Astrocyte (in vitro differentiated cells and primary cell): ENCODE data around the gene RNASE12.
"Not testable (repeated sequence)": the region's sequence is repeated elsewhere in the genome, so short reads cannot be mapped to it uniquely, and the experiment has no call there.

Experiments
- EZH2 ChIP-seq: IDR thresholded peaks from 2 replicates; pipeline ENCODE4 v1.6.1; 2012; ENCODE audit warnings: mild to moderate bottlenecking, low read length, inconsistent platforms; ENCODE audit not compliant: insufficient read depth
- TF ChIP-seq, protein P1 (sequence below): IDR thresholded peaks from 2 replicates; pipeline ENCODE4 v1.5.1; 2011; ENCODE audit warnings: low read depth, mild to moderate bottlenecking, inconsistent platforms, low read length, moderate library complexity; ENCODE audit not compliant: insufficient read depth

DNA sequence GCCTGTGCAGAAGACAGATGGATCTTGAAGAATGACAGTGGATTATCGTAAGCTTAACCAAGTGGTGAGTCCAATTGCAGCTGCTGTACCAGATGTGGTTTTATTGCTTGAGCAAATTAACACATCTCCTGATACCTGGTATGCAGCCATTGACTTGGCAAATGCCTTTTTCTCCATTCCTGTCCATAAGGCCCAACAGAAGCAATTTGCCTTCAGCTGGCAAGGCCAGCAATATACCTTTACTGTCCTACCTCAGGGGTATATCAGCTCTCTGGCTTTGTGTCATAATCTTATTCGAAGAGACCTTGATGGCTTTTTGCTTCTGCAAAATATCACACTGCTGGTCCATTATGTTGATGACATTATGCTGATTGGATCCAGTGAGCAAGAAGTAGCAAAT, 21.3 kb downstream of the RNASE12 start:
- TF ChIP-seq, protein P1, sequence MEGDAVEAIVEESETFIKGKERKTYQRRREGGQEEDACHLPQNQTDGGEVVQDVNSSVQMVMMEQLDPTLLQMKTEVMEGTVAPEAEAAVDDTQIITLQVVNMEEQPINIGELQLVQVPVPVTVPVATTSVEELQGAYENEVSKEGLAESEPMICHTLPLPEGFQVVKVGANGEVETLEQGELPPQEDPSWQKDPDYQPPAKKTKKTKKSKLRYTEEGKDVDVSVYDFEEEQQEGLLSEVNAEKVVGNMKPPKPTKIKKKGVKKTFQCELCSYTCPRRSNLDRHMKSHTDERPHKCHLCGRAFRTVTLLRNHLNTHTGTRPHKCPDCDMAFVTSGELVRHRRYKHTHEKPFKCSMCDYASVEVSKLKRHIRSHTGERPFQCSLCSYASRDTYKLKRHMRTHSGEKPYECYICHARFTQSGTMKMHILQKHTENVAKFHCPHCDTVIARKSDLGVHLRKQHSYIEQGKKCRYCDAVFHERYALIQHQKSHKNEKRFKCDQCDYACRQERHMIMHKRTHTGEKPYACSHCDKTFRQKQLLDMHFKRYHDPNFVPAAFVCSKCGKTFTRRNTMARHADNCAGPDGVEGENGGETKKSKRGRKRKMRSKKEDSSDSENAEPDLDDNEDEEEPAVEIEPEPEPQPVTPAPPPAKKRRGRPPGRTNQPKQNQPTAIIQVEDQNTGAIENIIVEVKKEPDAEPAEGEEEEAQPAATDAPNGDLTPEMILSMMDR, result not testable (repeated sequence)
- not testable (repeated sequence) for TF ChIP-seq EZH2
